Measurements from ENCODE around the gene TOB1.

TOB1 gene

GRCh38 chr17:50815400-50815799, 50.8 kb downstream of the TOB1 start:
- Histone ChIP-seq H3K4me1 (ENCODE audit: control insufficient read depth, insufficient read depth, low read length) (0 out of 2 replicates have a peak, but pooled peaks cover 5% of the 10 kb centered on the region), H3K9me3 (ENCODE audit: control insufficient read depth, insufficient read depth, low read length) (no peaks in the 10 kb centered on the region), H3K27me3 (ENCODE audit: control insufficient read depth, insufficient read depth, low read length) (no peaks in the 10 kb centered on the region), H3K4me3 (ENCODE audit: low read depth, low read length) (no peak overlapping the region), H3K36me3 (ENCODE audit: control insufficient read depth, insufficient read depth, low read length) (no peaks in the 10 kb centered on the region), H3K9ac (ENCODE audit: low read depth, low read length) (no peak overlapping the region), H3K27ac (ENCODE audit: low read depth, low read length) (no peak overlapping the region)

GRCh38 chr17:50813583-50813982, 52.6 kb downstream of the TOB1 start:
- H3K27ac ChIP-seq (ENCODE audit: low read depth, low read length) = no peak overlapping the region
- H3K9ac ChIP-seq (ENCODE audit: low read depth, low read length) = no peak overlapping the region
- no peaks in the 10 kb centered on the region for H3K36me3 ChIP-seq (ENCODE audit: control insufficient read depth, insufficient read depth, low read length)
- no peak overlapping the region for H3K4me3 ChIP-seq (ENCODE audit: low read depth, low read length)
- H3K4me1 ChIP-seq (ENCODE audit: control insufficient read depth, insufficient read depth, low read length) = 0 out of 2 replicates have a peak, but pooled peaks cover 5% of the 10 kb centered on the region
- no peaks in the 10 kb centered on the region for H3K9me3 ChIP-seq (ENCODE audit: control insufficient read depth, insufficient read depth, low read length)
- no peaks in the 10 kb centered on the region for H3K27me3 ChIP-seq (ENCODE audit: control insufficient read depth, insufficient read depth, low read length)

Data from HUES48 (cell line).